ENCODE results near the gene NHLRC2. TPM values are rescaled to one million over a fixed set of nuclear protein-coding genes. Genes with fewer than 3 reads are reported as not detected.

Gene NHLRC2
- total RNA-seq, 1 experiment from 2014 or later, result 30.9 TPM

DNA sequence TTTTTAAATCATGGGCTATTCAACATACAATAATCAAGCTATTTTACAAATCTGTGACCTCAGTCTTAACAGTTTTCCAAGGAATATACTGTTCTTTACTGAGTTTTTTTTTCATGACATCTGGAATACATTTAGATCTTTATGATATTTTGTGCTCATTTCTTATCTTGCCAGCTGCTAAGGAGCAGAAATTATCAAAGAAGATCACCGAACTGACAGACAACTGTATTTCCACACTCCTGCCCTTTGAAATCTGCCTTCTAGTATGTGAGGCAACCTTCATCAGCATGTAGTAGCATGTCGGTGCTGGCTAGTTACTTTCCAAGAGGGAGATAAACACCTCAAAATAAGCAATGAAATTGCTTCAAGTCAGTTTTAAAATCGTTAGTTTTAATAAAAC is 66.4 kb downstream of the NHLRC2 start:
- Histone ChIP-seq H3K14ac (ENCODE audit: insufficient read depth, low read length) (no peak overlapping the region), H3K4me2 (ENCODE audit: insufficient read depth, insufficient read length, low read length) (no peak overlapping the region), H3K9ac (ENCODE audit: extremely low read depth, insufficient read length, low read length) (no peak overlapping the region), H3K18ac (ENCODE audit: insufficient read length, low read depth, low read length) (no peak overlapping the region), H3K56ac (ENCODE audit: insufficient read length, low read depth, low read length) (no peak overlapping the region), H3K9me3 (ENCODE audit: control insufficient read depth, low read depth, low read length) (no peaks in the 10 kb centered on the region), H3T11ph (ENCODE audit: low read length) (no peak overlapping the region), H2AFZ (ENCODE audit: low read length) (no peak overlapping the region), H3K23me2 (ENCODE audit: insufficient read length, low read depth, low read length, poor library complexity, severe bottlenecking) (no peaks in the 10 kb centered on the region), H3K27me3 (ENCODE audit: insufficient read depth, low read length) (no peaks in the 10 kb centered on the region), H2BK120ac (ENCODE audit: low read depth, low read length, poor library complexity, severe bottlenecking) (no peak overlapping the region), H2BK12ac (ENCODE audit: insufficient read length, low read depth, low read length) (no peak overlapping the region), H3K23ac (ENCODE audit: insufficient read length, low read depth, low read length) (no peak overlapping the region), H3K79me1 (ENCODE audit: insufficient read depth, low read depth, low read length, poor library complexity, severe bottlenecking) (no peaks in the 10 kb centered on the region), H4K91ac (ENCODE audit: insufficient read length, low read depth, low read length) (no peak overlapping the region), H3K79me2 (ENCODE audit: insufficient read depth, low read length) (no peaks in the 10 kb centered on the region), H4K5ac (ENCODE audit: insufficient read length, low read depth, low read length) (no peak overlapping the region), H3K4me1 (ENCODE audit: insufficient read depth, low read length) (no peaks in the 10 kb centered on the region), H2BK5ac (ENCODE audit: insufficient read length, low read length) (no peak overlapping the region), H2AK5ac (ENCODE audit: insufficient read length, low read length) (no peak overlapping the region), H2BK15ac (ENCODE audit: low read depth, low read length) (no peak overlapping the region), H3K27ac (ENCODE audit: insufficient read length, low read depth, low read length) (no peak overlapping the region), H3K4ac (ENCODE audit: low read depth, low read length) (no peak overlapping the region), H2BK20ac (ENCODE audit: low read depth, low read length, poor library complexity, severe bottlenecking) (no peak overlapping the region), H4K8ac (replicated peaks; ENCODE audit: insufficient read length, low read depth, low read length) (no peak overlapping the region), H4K20me1 (ENCODE audit: control insufficient read depth, insufficient read depth, insufficient read length) (no peaks in the 10 kb centered on the region)
- Mint-ChIP-seq H3K27me3 (ENCODE audit: low read depth) (no peaks in the 10 kb centered on the region), H3K36me3 (ENCODE audit: insufficient read depth in 1 of 3, low read depth in 3 of 3) (peaks cover 0 to 3% (median 0%) of the 10 kb centered on the region in 3 experiments; a peak in 1 of 7 replicates), H3K4me3 (no peak overlapping the region), H3K27ac (no peak overlapping the region), H3K4me1 (peaks cover 2 to 4% of the 10 kb centered on the region in 2 experiments; a peak in 2 of 4 replicates), H3K9me3 (no peaks in the 10 kb centered on the region)
- no CpG with 5 or more reads among the region's 3 CpGs for WGBS (ENCODE audit: extremely low coverage, insufficient read length, low lambda C conversion rate)
- no peak for DNase-seq
- TF ChIP-seq CTCF (conservative IDR thresholded peaks at IDR 0.05), result no peak
